HepG2 (cell line): ENCODE measurements around the gene CHM. TPM values are rescaled to one million over a fixed set of nuclear protein-coding genes. Genes with fewer than 3 reads are reported as not detected.

Experiments
- CBX2 ChIP-seq, 2 experiments: fragments of 200-600 bp in 1 of 2; sonication (generic); formaldehyde crosslinking in 1 of 2; IDR thresholded peaks; 2 replicates each; pipeline versions ENCODE4 v1.7.0 to v1.8.1; 2018 to 2022; ENCODE audit warnings: low read depth in 2 of 2, low read length in 1 of 2, mild to moderate bottlenecking in 1 of 2, missing genetic modification reagents in 1 of 2
- ELF4 ChIP-seq: sonication (generic); formaldehyde crosslinking; IDR thresholded peaks from 2 replicates; pipeline ENCODE4 v1.5.0; 2020; ENCODE audit warnings: missing genetic modification reagents, mild to moderate bottlenecking, moderate library complexity, borderline replicate concordance
- FOXA3 ChIP-seq: IDR thresholded peaks from 2 replicates; pipeline ENCODE4 v1.6.1; 2016; ENCODE audit warnings: missing genetic modification reagents, missing compliant biosample characterization
- FOXP1 ChIP-seq, 2 experiments: fragments of 450-650 bp in 1 of 2; IDR thresholded peaks; 2 replicates each; pipeline ENCODE4 v1.6.1; 2017 to 2018; ENCODE audit warnings: antibody characterized with exemption in 1 of 2
- GMEB2 ChIP-seq: IDR thresholded peaks from 2 replicates; pipeline ENCODE4 v1.6.1; 2016; ENCODE audit warnings: missing biosample characterization, missing genetic modification reagents, low read depth
- HMGXB4 ChIP-seq, 2 experiments: sonication (generic) in 1 of 2; formaldehyde crosslinking in 1 of 2; IDR thresholded peaks; 2 replicates each; pipeline versions ENCODE4 v1.4.0 to v1.6.1; 2018 to 2020; ENCODE audit warnings: missing genetic modification reagents in 2 of 2, borderline replicate concordance in 1 of 2, low read depth in 1 of 2, mild to moderate bottlenecking in 1 of 2, missing biosample characterization in 1 of 2
- HOMEZ ChIP-seq: IDR thresholded peaks from 2 replicates; pipeline ENCODE4 v1.6.1; 2016; ENCODE audit warnings: low read depth
- KMT2A ChIP-seq: sonication (generic); formaldehyde crosslinking; IDR thresholded peaks from 2 replicates; pipeline ENCODE4 v1.4.0; 2020; ENCODE audit warnings: missing genetic modification reagents
- PLRG1 ChIP-seq: fragments of 450-650 bp; conservative IDR thresholded peaks from 2 replicates; pipeline ENCODE4 v1.6.1; 2016
- RAD51 ChIP-seq: fragments of 450-650 bp; IDR thresholded peaks from 2 replicates; pipeline ENCODE4 v1.6.1; 2016; ENCODE audit warnings: borderline replicate concordance
- RBFOX2 ChIP-seq: fragments of 200-400 bp; formaldehyde crosslinking; IDR thresholded peaks from 2 replicates; pipeline ENCODE4 v1.6.1; 2017; ENCODE audit warnings: low read depth, mild to moderate bottlenecking, low read length
- REL ChIP-seq: sonication (generic); formaldehyde crosslinking; conservative IDR thresholded peaks from 2 replicates; pipeline ENCODE4 v1.8.0; 2022; ENCODE audit warnings: mild to moderate bottlenecking, missing genetic modification reagents, moderate library complexity
- SATB2 ChIP-seq: sonication (generic); formaldehyde crosslinking; IDR thresholded peaks from 2 replicates; pipeline ENCODE4 v1.5.0; 2020; ENCODE audit warnings: missing genetic modification reagents
- ZMYM4 ChIP-seq: sonication (generic); formaldehyde crosslinking; IDR thresholded peaks from 2 replicates; pipeline ENCODE4 v1.8.1; 2023; ENCODE audit warnings: mild to moderate bottlenecking, missing genetic modification reagents
- polyA plus RNA-seq, 8 experiments: library from polyadenylated mRNA; depleted of rRNA in 3 of 8; stranded (reverse) in 7 of 8; unstranded in 1 of 8; fragments of >200 nt; fragmentation: Illumina TruSeq in 4 of 8; extraction: Trizol in 4 of 8; gene quantifications; 2 replicates each; pipeline versions ENCODE4 v1.2.1 to v1.2.3, GENCODE V29; 2011 to 2016; ENCODE audit warnings: low read depth in 4 of 8, missing spikeins in 1 of 8, mixed read lengths in 1 of 8; ENCODE audit not compliant: insufficient read depth in 1 of 8
- total RNA-seq, 5 experiments: library from RNA; depleted of rRNA; stranded (reverse); fragments of >200 nt; fragmentation: Illumina TruSeq; extraction: Trizol; gene quantifications; 2 replicates each; pipeline ENCODE4 v1.2.3, GENCODE V29; 2016; ENCODE audit warnings: low read depth in 1 of 5
- TF ChIP-seq, protein P1 (sequence below): fragments of 450-650 bp; IDR thresholded peaks from 2 replicates; pipeline ENCODE4 v1.6.1; 2017; ENCODE audit warnings: mild to moderate bottlenecking
- TF ChIP-seq, protein P2 (sequence below): sonication (generic); formaldehyde crosslinking; IDR thresholded peaks from 2 replicates; pipeline ENCODE4 v1.4.0; 2020; ENCODE audit warnings: missing genetic modification reagents

Gene CHM
- total and polyA plus RNA-seq, 2 of the 13 experiments (the other 11 are each of a cell fraction or from before 2014, with no cell fraction given) = 15.1 to 15.5 TPM

GRCh38 chrX:86013792-86014191, 33.6 kb downstream of the CHM start (continued):
- TF ChIP-seq ZMYM4 (peak; percentile 61), HOMEZ (peak; percentile 81; the same call in 1 of the 2 replicates), HMGXB4 (CRISPR knock-in tag; IDR thresholded peaks at IDR 0.05; ENCODE audit: borderline replicate concordance in 1 of 2, low read depth in 1 of 2) (no peak), FOXA3 (peak; percentile 53), RBFOX2 (no peak), FOXP1 (IDR thresholded peaks at IDR 0.05) (no peak), FOXP1 (CRISPR knock-in tag; IDR thresholded peaks at IDR 0.05) (0 out of 2 replicates have a peak, but pooled peaks have one; percentile 13), CBX2 (IDR thresholded peaks at IDR 0.05; ENCODE audit: low read depth, low read length) (no peak), CBX2 (CRISPR knock-in tag; IDR thresholded peaks at IDR 0.05; ENCODE audit: low read depth) (no peak), SATB2 (CRISPR knock-in tag) (no peak), KMT2A (CRISPR knock-in tag) (no peak), RAD51 (no peak), REL (CRISPR knock-in tag) (no peak), GMEB2 (CRISPR knock-in tag) (no peak), ELF4 (CRISPR knock-in tag) (no peak), PLRG1 (no peak)
- TF ChIP-seq, protein P1, sequence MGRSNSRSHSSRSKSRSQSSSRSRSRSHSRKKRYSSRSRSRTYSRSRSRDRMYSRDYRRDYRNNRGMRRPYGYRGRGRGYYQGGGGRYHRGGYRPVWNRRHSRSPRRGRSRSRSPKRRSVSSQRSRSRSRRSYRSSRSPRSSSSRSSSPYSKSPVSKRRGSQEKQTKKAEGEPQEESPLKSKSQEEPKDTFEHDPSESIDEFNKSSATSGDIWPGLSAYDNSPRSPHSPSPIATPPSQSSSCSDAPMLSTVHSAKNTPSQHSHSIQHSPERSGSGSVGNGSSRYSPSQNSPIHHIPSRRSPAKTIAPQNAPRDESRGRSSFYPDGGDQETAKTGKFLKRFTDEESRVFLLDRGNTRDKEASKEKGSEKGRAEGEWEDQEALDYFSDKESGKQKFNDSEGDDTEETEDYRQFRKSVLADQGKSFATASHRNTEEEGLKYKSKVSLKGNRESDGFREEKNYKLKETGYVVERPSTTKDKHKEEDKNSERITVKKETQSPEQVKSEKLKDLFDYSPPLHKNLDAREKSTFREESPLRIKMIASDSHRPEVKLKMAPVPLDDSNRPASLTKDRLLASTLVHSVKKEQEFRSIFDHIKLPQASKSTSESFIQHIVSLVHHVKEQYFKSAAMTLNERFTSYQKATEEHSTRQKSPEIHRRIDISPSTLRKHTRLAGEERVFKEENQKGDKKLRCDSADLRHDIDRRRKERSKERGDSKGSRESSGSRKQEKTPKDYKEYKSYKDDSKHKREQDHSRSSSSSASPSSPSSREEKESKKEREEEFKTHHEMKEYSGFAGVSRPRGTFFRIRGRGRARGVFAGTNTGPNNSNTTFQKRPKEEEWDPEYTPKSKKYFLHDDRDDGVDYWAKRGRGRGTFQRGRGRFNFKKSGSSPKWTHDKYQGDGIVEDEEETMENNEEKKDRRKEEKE = no peak
- TF ChIP-seq, protein P2, sequence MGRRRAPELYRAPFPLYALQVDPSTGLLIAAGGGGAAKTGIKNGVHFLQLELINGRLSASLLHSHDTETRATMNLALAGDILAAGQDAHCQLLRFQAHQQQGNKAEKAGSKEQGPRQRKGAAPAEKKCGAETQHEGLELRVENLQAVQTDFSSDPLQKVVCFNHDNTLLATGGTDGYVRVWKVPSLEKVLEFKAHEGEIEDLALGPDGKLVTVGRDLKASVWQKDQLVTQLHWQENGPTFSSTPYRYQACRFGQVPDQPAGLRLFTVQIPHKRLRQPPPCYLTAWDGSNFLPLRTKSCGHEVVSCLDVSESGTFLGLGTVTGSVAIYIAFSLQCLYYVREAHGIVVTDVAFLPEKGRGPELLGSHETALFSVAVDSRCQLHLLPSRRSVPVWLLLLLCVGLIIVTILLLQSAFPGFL (CRISPR knock-in tag) = no peak
